ENCODE results near the gene FOLR2. TPM values are rescaled to one million over a fixed set of nuclear protein-coding genes. Genes with fewer than 3 reads are reported as not detected.
"Not testable (repeated sequence)": the region's sequence is repeated elsewhere in the genome, so short reads cannot be mapped to it uniquely, and the experiment has no call there.

The FOLR2 gene
- total RNA-seq, 4 donors from 2014 or later = 7.3 to 70.3 (median 33.9) TPM

GRCh38 chr11:72195518-72196270 lies 20.9 kb upstream of the FOLR2 start:
- H3K27ac ChIP-seq = no peak overlapping the region
- TF ChIP-seq EP300 (IDR thresholded peaks at IDR 0.05) (no peak), POLR2A (IDR thresholded peaks at IDR 0.05) (no peak), CTCF (IDR thresholded peaks at IDR 0.05) (no peak), POLR2AphosphoS5 (IDR thresholded peaks at IDR 0.05) (no peak)
- no peaks in the 10 kb centered on the region for H3K36me3 ChIP-seq
- H3K9me3 ChIP-seq = no peaks in the 10 kb centered on the region
- no peak for ATAC-seq
- no peak overlapping the region for H3K4me3 ChIP-seq
- 40 to 63% methylated on average over 2 of the region's 12 CpGs for WGBS, 2 donors (ENCODE audit: low coverage in 1 of 2)
- no peaks in the 10 kb centered on the region for H3K27me3 ChIP-seq
- H3K4me1 ChIP-seq = no peaks in the 10 kb centered on the region

- H3K4me1 ChIP-seq, H3K27me3 ChIP-seq, H3K9me3 ChIP-seq, H3K27ac ChIP-seq, ATAC-seq, H3K4me3 ChIP-seq, H3K36me3 ChIP-seq: not testable (repeated sequence)
- WGBS, 2 donors (ENCODE audit: low coverage in 1 of 2) = 87 to 93% methylated on average over 33 to 43 of the region's 43 CpGs
Measured at GRCh38 chr11:72201445-72201844, 15.1 kb upstream of the FOLR2 start.

GRCh38 chr11:72202571-72202970 lies 14.0 kb upstream of the FOLR2 start:
- TF ChIP-seq EP300 (IDR thresholded peaks at IDR 0.05) (no peak), CTCF (IDR thresholded peaks at IDR 0.05) (no peak), POLR2A (IDR thresholded peaks at IDR 0.05) (no peak), POLR2AphosphoS5 (IDR thresholded peaks at IDR 0.05) (no peak)
- Histone ChIP-seq H3K4me3 (no peak overlapping the region), H3K36me3 (no peaks in the 10 kb centered on the region), H3K4me1 (no peaks in the 10 kb centered on the region), H3K27me3 (no peaks in the 10 kb centered on the region), H3K9me3 (no peaks in the 10 kb centered on the region), H3K27ac (no peak overlapping the region)
- WGBS, 2 donors (ENCODE audit: low coverage in 1 of 2) = 92 to 96% methylated on average over 4 to 6 of the region's 6 CpGs
- no peak for ATAC-seq

- H3K4me1 ChIP-seq = no peaks in the 10 kb centered on the region
- TF ChIP-seq EP300 (IDR thresholded peaks at IDR 0.05) (no peak), POLR2A (IDR thresholded peaks at IDR 0.05) (no peak), POLR2AphosphoS5 (IDR thresholded peaks at IDR 0.05) (no peak), CTCF (IDR thresholded peaks at IDR 0.05) (no peak)
- no peak for ATAC-seq
- no peaks in the 10 kb centered on the region for H3K27me3 ChIP-seq
- H3K27ac ChIP-seq = no peak overlapping the region
- H3K36me3 ChIP-seq = no peaks in the 10 kb centered on the region
- WGBS, 2 donors (ENCODE audit: low coverage in 1 of 2) = 36 to 70% methylated on average over 2 of the region's 2 CpGs
- H3K9me3 ChIP-seq = no peaks in the 10 kb centered on the region
- no peak overlapping the region for H3K4me3 ChIP-seq
Measured at GRCh38 chr11:72203163-72203562, 13.4 kb upstream of the FOLR2 start.

GRCh38 chr11:72204886-72205285 lies 11.7 kb upstream of the FOLR2 start:
- H3K27me3 ChIP-seq = no peaks in the 10 kb centered on the region

GRCh38 chr11:72206794-72207193 lies 9.8 kb upstream of the FOLR2 start:
- peaks cover 0 to 19% (median 0%) of the 10 kb centered on the region in 3 donors for H3K9me3 ChIP-seq
- H3K4me1 ChIP-seq, H3K27me3 ChIP-seq, ATAC-seq, H3K36me3 ChIP-seq, H3K27ac ChIP-seq, H3K4me3 ChIP-seq: not testable (repeated sequence)
- 100% methylated on average over 1 of the region's 2 CpGs; no CpG with 5 or more reads in 1 of the 2 donors for WGBS, 2 donors (ENCODE audit: low coverage in 1 of 2)

More at GRCh38 chr11:72204886-72205285, 11.7 kb upstream of the FOLR2 start:
- no peak for TF ChIP-seq CTCF (IDR thresholded peaks at IDR 0.05)
- TF ChIP-seq POLR2A (IDR thresholded peaks at IDR 0.05) = no peak
- TF ChIP-seq EP300 (IDR thresholded peaks at IDR 0.05) = no peak
- no peak for TF ChIP-seq POLR2AphosphoS5 (IDR thresholded peaks at IDR 0.05)
- ATAC-seq = no peak
- H3K4me3 ChIP-seq = no peak overlapping the region
- no peaks in the 10 kb centered on the region for H3K4me1 ChIP-seq
- H3K27ac ChIP-seq = no peak overlapping the region
- H3K9me3 ChIP-seq = peaks cover 0 to 12% (median 0%) of the 10 kb centered on the region in 3 donors
- no peaks in the 10 kb centered on the region for H3K36me3 ChIP-seq

All from gastroesophageal sphincter (tissue), 4 donors.